ENCODE data around the gene EDNRA. TPM values are rescaled to one million over a fixed set of nuclear protein-coding genes. Genes with fewer than 3 reads are reported as not detected.

Gene EDNRA
- total and polyA plus RNA-seq, 9 of the 15 experiments (the other 6 are each of a cell fraction or from before 2014, with no cell fraction given): not detected

GRCh38 chr4:147463065-147463464, 17.8 kb upstream of the EDNRA start (continued):
- TF ChIP-seq, protein P1, sequence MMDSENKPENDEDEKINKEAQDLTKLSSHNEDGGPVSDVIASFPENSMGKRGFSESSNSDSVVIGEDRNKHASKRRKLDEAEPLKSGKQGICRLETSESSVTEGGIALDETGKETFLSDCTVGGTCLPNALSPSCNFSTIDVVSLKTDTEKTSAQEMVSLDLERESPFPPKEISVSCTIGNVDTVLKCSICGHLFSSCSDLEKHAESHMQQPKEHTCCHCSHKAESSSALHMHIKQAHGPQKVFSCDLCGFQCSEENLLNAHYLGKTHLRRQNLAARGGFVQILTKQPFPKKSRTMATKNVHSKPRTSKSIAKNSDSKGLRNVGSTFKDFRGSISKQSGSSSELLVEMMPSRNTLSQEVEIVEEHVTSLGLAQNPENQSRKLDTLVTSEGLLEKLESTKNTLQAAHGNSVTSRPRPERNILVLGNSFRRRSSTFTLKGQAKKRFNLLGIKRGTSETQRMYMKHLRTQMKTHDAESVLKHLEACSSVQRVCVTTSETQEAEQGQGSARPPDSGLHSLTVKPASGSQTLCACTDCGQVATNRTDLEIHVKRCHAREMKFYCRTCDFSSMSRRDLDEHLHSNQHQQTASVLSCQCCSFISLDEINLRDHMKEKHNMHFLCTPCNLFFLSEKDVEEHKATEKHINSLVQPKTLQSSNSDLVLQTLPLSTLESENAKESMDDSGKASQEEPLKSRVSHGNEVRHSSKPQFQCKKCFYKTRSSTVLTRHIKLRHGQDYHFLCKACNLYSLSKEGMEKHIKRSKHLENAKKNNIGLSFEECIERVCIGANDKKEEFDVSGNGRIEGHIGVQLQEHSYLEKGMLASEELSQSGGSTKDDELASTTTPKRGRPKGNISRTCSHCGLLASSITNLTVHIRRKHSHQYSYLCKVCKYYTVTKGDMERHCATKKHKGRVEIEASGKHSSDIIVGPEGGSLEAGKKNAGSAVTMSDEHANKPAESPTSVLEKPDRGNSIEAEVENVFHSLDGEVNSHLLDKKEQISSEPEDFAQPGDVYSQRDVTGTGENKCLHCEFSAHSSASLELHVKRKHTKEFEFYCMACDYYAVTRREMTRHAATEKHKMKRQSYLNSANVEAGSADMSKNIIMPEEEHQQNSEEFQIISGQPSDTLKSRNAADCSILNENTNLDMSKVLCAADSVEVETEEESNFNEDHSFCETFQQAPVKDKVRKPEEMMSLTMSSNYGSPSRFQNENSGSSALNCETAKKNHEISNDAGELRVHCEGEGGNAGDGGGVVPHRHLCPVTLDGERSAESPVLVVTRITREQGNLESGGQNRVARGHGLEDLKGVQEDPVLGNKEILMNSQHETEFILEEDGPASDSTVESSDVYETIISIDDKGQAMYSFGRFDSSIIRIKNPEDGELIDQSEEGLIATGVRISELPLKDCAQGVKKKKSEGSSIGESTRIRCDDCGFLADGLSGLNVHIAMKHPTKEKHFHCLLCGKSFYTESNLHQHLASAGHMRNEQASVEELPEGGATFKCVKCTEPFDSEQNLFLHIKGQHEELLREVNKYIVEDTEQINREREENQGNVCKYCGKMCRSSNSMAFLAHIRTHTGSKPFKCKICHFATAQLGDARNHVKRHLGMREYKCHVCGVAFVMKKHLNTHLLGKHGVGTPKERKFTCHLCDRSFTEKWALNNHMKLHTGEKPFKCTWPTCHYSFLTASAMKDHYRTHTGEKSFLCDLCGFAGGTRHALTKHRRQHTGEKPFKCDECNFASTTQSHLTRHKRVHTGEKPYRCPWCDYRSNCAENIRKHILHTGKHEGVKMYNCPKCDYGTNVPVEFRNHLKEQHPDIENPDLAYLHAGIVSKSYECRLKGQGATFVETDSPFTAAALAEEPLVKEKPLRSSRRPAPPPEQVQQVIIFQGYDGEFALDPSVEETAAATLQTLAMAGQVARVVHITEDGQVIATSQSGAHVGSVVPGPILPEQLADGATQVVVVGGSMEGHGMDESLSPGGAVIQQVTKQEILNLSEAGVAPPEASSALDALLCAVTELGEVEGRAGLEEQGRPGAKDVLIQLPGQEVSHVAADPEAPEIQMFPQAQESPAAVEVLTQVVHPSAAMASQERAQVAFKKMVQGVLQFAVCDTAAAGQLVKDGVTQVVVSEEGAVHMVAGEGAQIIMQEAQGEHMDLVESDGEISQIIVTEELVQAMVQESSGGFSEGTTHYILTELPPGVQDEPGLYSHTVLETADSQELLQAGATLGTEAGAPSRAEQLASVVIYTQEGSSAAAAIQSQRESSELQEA (IDR thresholded peaks at IDR 0.05; ENCODE audit: low read depth): no peak
- TF ChIP-seq MTF1 (CRISPR knock-in tag; IDR thresholded peaks at IDR 0.05; ENCODE audit: borderline replicate concordance) (no peak), NCOA1 (IDR thresholded peaks at IDR 0.05; ENCODE audit: low read depth) (no peak), SNRNP70 (optimal IDR thresholded peaks at IDR 0.05; ENCODE audit: low read depth, low read length) (no peak), FIP1L1 (IDR thresholded peaks at IDR 0.05; ENCODE audit: low read depth, low read length, poor library complexity, severe bottlenecking) (no peak), PTRF (tag; IDR thresholded peaks at IDR 0.05) (no peak), ZNF277 (CRISPR knock-in tag; IDR thresholded peaks at IDR 0.05; ENCODE audit: borderline replicate concordance) (no peak), ZBTB40 (IDR thresholded peaks at IDR 0.05) (no peak), ZBTB40 (CRISPR knock-in tag; IDR thresholded peaks at IDR 0.05) (no peak)
